ENCODE results near the gene HIVEP1.

DNA sequence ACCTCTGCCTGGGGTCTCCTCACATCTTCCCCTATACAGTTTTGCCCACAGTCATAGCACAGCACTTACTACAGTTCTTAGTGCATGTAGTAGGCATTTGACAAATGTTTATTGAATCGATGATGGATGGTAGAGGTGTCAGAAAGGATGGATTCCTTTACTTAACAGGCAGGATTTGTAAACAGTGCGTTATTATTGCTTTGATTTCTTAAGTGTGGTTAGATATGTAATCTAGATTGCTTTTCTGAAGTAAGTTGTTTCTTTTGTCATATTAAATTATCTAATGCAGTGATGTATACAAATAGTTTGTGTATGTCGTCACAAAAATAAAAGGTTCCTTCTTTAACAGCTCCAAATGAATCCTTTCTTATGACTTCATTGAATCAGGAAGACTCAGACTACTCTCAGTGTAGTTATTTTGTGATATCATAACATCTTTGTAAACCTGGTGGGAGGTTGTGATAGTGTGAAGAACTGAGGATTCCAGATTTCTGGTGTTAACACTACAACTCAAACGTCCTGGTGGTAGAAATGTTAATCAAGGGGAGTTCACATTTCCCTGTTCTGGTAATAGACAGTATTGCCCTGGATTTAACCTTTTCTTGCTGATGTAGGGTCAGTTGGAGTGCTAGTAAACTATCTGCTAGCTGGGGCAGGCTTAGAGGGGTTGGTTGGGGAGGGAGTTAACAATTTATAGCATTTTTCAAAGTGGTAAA is 87.7 kb downstream of the HIVEP1 start:
- TF ChIP-seq, protein P1, sequence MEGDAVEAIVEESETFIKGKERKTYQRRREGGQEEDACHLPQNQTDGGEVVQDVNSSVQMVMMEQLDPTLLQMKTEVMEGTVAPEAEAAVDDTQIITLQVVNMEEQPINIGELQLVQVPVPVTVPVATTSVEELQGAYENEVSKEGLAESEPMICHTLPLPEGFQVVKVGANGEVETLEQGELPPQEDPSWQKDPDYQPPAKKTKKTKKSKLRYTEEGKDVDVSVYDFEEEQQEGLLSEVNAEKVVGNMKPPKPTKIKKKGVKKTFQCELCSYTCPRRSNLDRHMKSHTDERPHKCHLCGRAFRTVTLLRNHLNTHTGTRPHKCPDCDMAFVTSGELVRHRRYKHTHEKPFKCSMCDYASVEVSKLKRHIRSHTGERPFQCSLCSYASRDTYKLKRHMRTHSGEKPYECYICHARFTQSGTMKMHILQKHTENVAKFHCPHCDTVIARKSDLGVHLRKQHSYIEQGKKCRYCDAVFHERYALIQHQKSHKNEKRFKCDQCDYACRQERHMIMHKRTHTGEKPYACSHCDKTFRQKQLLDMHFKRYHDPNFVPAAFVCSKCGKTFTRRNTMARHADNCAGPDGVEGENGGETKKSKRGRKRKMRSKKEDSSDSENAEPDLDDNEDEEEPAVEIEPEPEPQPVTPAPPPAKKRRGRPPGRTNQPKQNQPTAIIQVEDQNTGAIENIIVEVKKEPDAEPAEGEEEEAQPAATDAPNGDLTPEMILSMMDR (IDR thresholded peaks at IDR 0.05): no peak
- no peak for TF ChIP-seq POLR2AphosphoS5 (IDR thresholded peaks at IDR 0.05)

Measured in prostate gland (tissue), 2 donors.